K562 (cell line): ENCODE data around the gene REEP6. TPM values are rescaled to one million over a fixed set of nuclear protein-coding genes. Genes with fewer than 3 reads are reported as not detected.

ENCODE experiments used
- ATF7 ChIP-seq: fragments of 450-650 bp; IDR thresholded peaks from 2 replicates; pipeline ENCODE4 v1.7.1; 2014; ENCODE audit warnings: mild to moderate bottlenecking, moderate library complexity
- BMI1 ChIP-seq: fragments of 150-350 bp; IDR thresholded peaks from 2 replicates; pipeline ENCODE4 v1.6.1; 2014; ENCODE audit warnings: low read length
- ETV1 ChIP-seq: fragments of 450-650 bp; conservative IDR thresholded peaks from 2 replicates; pipeline ENCODE4 v1.6.1; 2016; ENCODE audit warnings: missing genetic modification characterization, control low read depth, low read depth, missing compliant biosample characterization
- GTF2F1 ChIP-seq: IDR thresholded peaks from 2 replicates; pipeline ENCODE4 v1.6.1; 2011; ENCODE audit warnings: low read depth, low read length, improper control_type of control experiment
- NBN ChIP-seq: fragments of 450-650 bp; IDR thresholded peaks from 2 replicates; pipeline ENCODE4 v1.6.1; 2016; ENCODE audit warnings: low read depth, mild to moderate bottlenecking
- NFIX ChIP-seq: fragments of 250-450 bp; sonication (Bioruptor Pico); IDR thresholded peaks from 2 replicates; pipeline ENCODE4 v1.4.0; 2020; ENCODE audit warnings: low read depth, mild to moderate bottlenecking, moderate library complexity
- NR4A1 ChIP-seq, 2 experiments: fragments of 250-450 bp in 1 of 2; fragments of 450-650 bp in 1 of 2; sonication (Bioruptor Pico) in 1 of 2; IDR thresholded peaks; 2 replicates each; pipeline versions ENCODE4 v1.4.0 to v1.6.1; 2016 to 2020; ENCODE audit warnings: mild to moderate bottlenecking in 2 of 2, missing compliant biosample characterization in 1 of 2, missing genetic modification characterization in 1 of 2, moderate library complexity in 1 of 2
- RBM25 ChIP-seq: fragments of 200-400 bp; formaldehyde crosslinking; IDR thresholded peaks from 2 replicates; pipeline ENCODE4 v1.6.1; 2018; ENCODE audit warnings: low read length, low read depth, moderate library complexity; ENCODE audit not compliant: severe bottlenecking
- SMAD3 ChIP-seq: fragments of 450-650 bp; formaldehyde crosslinking; conservative IDR thresholded peaks from 2 replicates; pipeline ENCODE4 v1.4.0; 2020; ENCODE audit warnings: mild to moderate bottlenecking
- SUPT5H ChIP-seq: fragments of 450-650 bp; IDR thresholded peaks from 2 replicates; pipeline ENCODE4 v1.6.1; 2016
- TBP ChIP-seq: optimal IDR thresholded peaks from 2 replicates; pipeline ENCODE3; 2011; ENCODE audit warnings: low read depth, low read length, improper control_type of control experiment
- YY1 ChIP-seq, 3 experiments: IDR thresholded peaks; 2 replicates each; pipeline ENCODE4 v1.6.1; 2011; ENCODE audit warnings: low read length in 2 of 3, mild to moderate bottlenecking in 2 of 3, moderate library complexity in 2 of 3, borderline replicate concordance in 1 of 3, control low read depth in 1 of 3, low read depth in 1 of 3; ENCODE audit not compliant: insufficient read depth in 3 of 3, insufficient replicate concordance in 2 of 3, control insufficient read depth in 1 of 3, insufficient read length in 1 of 3; ENCODE audit errors: extremely low read depth in 1 of 3
- ZKSCAN3 ChIP-seq: fragments of 250-450 bp; sonication (Bioruptor Pico); IDR thresholded peaks from 2 replicates; pipeline ENCODE4 v1.4.0; 2020
- ZNF24 ChIP-seq: fragments of 450-650 bp; IDR thresholded peaks from 2 replicates; pipeline ENCODE4 v1.6.1; 2016
- ZNF253 ChIP-seq: fragments of 250-450 bp; sonication (Bioruptor Pico); conservative IDR thresholded peaks from 2 replicates; pipeline ENCODE4 v1.6.1; 2021; ENCODE audit warnings: mild to moderate bottlenecking
- polyA plus RNA-seq, 8 experiments: library from polyadenylated mRNA; depleted of rRNA in 4 of 8; stranded (reverse) in 5 of 8; unstranded in 3 of 8; fragments of >200 nt; fragmentation: Nextera tagmentation in 2 of 8; fragmentation: Illumina TruSeq in 1 of 8; extraction: Ambion mirVana in 2 of 8; extraction: Trizol in 1 of 8; gene quantifications; 2 replicates each; pipeline versions ENCODE4 v1.2.1 to v1.2.3, GENCODE V29; 2011 to 2014; ENCODE audit warnings: inconsistent platforms in 1 of 8, missing spikeins in 1 of 8
- total RNA-seq, 7 experiments: library from RNA; depleted of rRNA in 6 of 7; stranded (reverse); fragments of >200 nt in 6 of 7; fragmentation: Illumina TruSeq in 2 of 7; extraction: Trizol in 2 of 7; gene quantifications; 2 replicates each; pipeline versions ENCODE4 v1.2.1 to v1.2.3, GENCODE V29; 2011 to 2021; ENCODE audit warnings: low replicate concordance in 1 of 7
- TF ChIP-seq, protein P1 (sequence below): fragments of 250-450 bp; sonication (Bioruptor Pico); IDR thresholded peaks from 2 replicates; pipeline ENCODE4 v1.4.0; 2020; ENCODE audit warnings: mild to moderate bottlenecking, moderate library complexity
- TF ChIP-seq, protein P2 (sequence below): fragments of 250-450 bp; sonication (Bioruptor Pico); IDR thresholded peaks from 2 replicates; pipeline ENCODE4 v1.5.0; 2021
- TF ChIP-seq, protein P3 (sequence below): sonication (generic); formaldehyde crosslinking; IDR thresholded peaks from 2 replicates; pipeline ENCODE4 v1.8.0; 2022; ENCODE audit warnings: mild to moderate bottlenecking, missing genetic modification reagents
- TF ChIP-seq, protein P4 (sequence below): IDR thresholded peaks from 2 replicates; pipeline ENCODE4 v1.6.1; 2016; ENCODE audit warnings: missing genetic modification characterization, missing compliant biosample characterization

Gene REEP6
- total and polyA plus RNA-seq, 9 of the 15 experiments (the other 6 are each of a cell fraction or from before 2014, with no cell fraction given) = 1.2 to 64.2 (median 12.7) TPM

DNA sequence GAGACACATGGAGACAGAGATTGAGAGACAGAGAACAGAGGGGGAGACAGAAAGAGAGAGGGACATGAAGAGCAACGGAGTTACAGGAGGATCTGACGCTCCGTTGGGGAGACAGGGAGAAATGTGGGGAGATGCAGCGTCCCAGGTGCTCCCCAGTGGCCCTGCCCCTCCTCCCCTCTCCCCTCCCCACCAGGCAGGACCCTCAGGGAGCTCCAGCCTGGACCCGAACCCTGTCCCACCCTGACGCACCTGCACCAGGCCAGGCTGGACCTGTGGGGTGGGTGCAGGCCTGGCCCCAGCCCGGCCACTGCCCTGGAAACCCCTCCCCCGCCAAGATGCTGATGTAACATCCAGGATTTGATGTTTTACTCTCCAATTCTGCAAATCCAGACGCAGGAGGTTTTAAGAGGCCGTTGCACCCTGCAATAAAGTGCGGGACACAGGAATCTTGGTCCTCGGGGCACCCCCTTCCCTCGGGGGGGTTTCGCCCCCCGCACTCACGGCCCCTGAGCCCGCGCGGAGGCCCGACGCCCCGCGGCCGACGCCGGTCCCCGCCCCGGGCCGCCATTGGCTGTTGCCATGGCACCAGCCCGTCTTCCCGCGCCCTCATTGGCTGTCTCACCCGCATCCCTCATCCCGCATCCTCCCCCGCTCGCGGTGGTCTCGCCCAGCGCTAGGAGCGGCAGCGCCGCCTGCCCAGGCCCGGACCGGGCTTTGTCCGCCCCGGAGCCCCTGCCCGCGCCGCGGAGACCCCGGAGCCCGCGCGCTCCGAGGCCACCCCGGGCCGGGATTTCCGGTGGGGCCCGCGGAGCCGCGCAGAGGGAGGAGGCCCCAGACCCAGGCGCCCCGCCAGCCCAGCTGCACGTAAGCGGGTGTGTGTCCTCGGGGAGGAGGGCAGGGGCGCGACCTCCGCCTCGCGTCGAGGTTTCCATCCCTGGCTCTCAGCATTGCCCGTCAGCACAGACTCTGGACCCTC lies 41.2 kb upstream of the REEP6 start, which contains the start of gene APC2 (continued):
- TF ChIP-seq, protein P1, sequence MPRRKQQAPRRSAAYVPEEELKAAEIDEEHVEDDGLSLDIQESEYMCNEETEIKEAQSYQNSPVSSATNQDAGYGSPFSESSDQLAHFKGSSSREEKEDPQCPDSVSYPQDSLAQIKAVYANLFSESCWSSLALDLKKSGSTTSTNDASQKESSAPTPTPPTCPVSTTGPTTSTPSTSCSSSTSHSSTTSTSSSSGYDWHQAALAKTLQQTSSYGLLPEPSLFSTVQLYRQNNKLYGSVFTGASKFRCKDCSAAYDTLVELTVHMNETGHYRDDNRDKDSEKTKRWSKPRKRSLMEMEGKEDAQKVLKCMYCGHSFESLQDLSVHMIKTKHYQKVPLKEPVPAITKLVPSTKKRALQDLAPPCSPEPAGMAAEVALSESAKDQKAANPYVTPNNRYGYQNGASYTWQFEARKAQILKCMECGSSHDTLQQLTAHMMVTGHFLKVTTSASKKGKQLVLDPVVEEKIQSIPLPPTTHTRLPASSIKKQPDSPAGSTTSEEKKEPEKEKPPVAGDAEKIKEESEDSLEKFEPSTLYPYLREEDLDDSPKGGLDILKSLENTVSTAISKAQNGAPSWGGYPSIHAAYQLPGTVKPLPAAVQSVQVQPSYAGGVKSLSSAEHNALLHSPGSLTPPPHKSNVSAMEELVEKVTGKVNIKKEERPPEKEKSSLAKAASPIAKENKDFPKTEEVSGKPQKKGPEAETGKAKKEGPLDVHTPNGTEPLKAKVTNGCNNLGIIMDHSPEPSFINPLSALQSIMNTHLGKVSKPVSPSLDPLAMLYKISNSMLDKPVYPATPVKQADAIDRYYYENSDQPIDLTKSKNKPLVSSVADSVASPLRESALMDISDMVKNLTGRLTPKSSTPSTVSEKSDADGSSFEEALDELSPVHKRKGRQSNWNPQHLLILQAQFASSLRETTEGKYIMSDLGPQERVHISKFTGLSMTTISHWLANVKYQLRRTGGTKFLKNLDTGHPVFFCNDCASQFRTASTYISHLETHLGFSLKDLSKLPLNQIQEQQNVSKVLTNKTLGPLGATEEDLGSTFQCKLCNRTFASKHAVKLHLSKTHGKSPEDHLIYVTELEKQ (CRISPR knock-in tag) = no peak
- TF ChIP-seq NR4A1 (CRISPR knock-in tag; IDR thresholded peaks at IDR 0.05) = no peak
- no peak for TF ChIP-seq NR4A1 (tag; IDR thresholded peaks at IDR 0.05)
- TF ChIP-seq SMAD3 (CRISPR knock-in tag) = no peak
- no peak for TF ChIP-seq SUPT5H
- TF ChIP-seq ATF7 = peak; percentile 54
- no peak for TF ChIP-seq NFIX (CRISPR knock-in tag)
- TF ChIP-seq ZNF24 = no peak
- no peak for TF ChIP-seq ETV1 (tag)
- no peak for TF ChIP-seq ZKSCAN3 (CRISPR knock-in tag)
- peak; percentile 100 for TF ChIP-seq RBM25
- no peak for TF ChIP-seq NBN
- TF ChIP-seq, protein P2, sequence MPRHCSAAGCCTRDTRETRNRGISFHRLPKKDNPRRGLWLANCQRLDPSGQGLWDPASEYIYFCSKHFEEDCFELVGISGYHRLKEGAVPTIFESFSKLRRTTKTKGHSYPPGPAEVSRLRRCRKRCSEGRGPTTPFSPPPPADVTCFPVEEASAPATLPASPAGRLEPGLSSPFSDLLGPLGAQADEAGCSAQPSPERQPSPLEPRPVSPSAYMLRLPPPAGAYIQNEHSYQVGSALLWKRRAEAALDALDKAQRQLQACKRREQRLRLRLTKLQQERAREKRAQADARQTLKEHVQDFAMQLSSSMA (CRISPR knock-in tag) = no peak
- no peak for TF ChIP-seq ZNF253 (CRISPR knock-in tag)
- no peak for TF ChIP-seq YY1 (IDR thresholded peaks at IDR 0.05; ENCODE audit: borderline replicate concordance in 1 of 3, control insufficient read depth in 1 of 3, extremely low read depth in 1 of 3, insufficient read depth in 3 of 3, insufficient read length in 1 of 3, insufficient replicate concordance in 2 of 3, low read depth in 1 of 3, low read length in 2 of 3)
- TF ChIP-seq, protein P3, sequence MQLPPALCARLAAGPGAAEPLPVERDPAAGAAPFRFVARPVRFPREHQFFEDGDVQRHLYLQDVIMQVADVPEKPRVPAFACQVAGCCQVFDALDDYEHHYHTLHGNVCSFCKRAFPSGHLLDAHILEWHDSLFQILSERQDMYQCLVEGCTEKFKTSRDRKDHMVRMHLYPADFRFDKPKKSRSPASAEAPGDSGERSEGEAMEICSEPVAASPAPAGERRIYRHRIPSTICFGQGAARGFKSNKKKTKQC = no peak
- TF ChIP-seq, protein P4, sequence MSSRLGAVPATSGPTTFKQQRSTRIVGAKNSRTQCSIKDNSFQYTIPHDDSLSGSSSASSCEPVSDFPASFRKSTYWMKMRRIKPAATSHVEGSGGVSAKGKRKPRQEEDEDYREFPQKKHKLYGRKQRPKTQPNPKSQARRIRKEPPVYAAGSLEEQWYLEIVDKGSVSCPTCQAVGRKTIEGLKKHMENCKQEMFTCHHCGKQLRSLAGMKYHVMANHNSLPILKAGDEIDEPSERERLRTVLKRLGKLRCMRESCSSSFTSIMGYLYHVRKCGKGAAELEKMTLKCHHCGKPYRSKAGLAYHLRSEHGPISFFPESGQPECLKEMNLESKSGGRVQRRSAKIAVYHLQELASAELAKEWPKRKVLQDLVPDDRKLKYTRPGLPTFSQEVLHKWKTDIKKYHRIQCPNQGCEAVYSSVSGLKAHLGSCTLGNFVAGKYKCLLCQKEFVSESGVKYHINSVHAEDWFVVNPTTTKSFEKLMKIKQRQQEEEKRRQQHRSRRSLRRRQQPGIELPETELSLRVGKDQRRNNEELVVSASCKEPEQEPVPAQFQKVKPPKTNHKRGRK (tag) = no peak
- peak; percentile 59; the same call in 1 of the 2 replicates for TF ChIP-seq BMI1
- TF ChIP-seq GTF2F1 = no peak
- no peak for TF ChIP-seq TBP
